HFF-Myc (cell line): ENCODE measurements around the gene CCDC200.

Source experiments
- DNase-seq: peaks from one replicate; pipeline ENCODE4 v3.0.0-alpha.2; 2011; ENCODE audit warnings: low read depth; ENCODE audit errors: extremely low read depth
- H3K4me3 ChIP-seq: replicated peaks from 2 replicates; pipeline ENCODE4 v1.5.1; 2011; ENCODE audit warnings: low read depth, mild to moderate bottlenecking, control low read depth, low read length
- CTCF ChIP-seq: IDR thresholded peaks from 2 replicates; pipeline ENCODE4 v1.5.1; 2012; ENCODE audit warnings: mild to moderate bottlenecking, low read depth, low read length, control low read depth; ENCODE audit errors: missing control alignments

The CCDC200 gene

GRCh38 chr17:43216369-43216761 is 12.1 kb downstream of the CCDC200 start:
- no peak overlapping the region for H3K4me3 ChIP-seq
- TF ChIP-seq CTCF: no peak
- no peak for DNase-seq

GRCh38 chr17:43215341-43215740 is 13.1 kb downstream of the CCDC200 start:
- TF ChIP-seq CTCF: no peak
- DNase-seq: no peak

GRCh38 chr17:43213545-43213944 is 14.9 kb downstream of the CCDC200 start:
- TF ChIP-seq CTCF: no peak
- H3K4me3 ChIP-seq: no peak overlapping the region
- no peak for DNase-seq

More at GRCh38 chr17:43215341-43215740, 13.1 kb downstream of the CCDC200 start:
- H3K4me3 ChIP-seq: no peak overlapping the region

- no peak for DNase-seq
- no peak for TF ChIP-seq CTCF
- peak overlapping the region; percentile 64 for H3K4me3 ChIP-seq
Observed at GRCh38 chr17:43212641-43213490, 15.6 kb downstream of the CCDC200 start.

GRCh38 chr17:43211480-43212402 is 16.7 kb downstream of the CCDC200 start, which contains the start of gene TMEM106A:
Gene TMEM106A (plus strand): TSS chr17:43211875. CDS start chr17:43213042, 1,167 bp downstream.
- H3K4me3 ChIP-seq: peak within 1 kb of the TSS; percentile 64
- TF ChIP-seq CTCF: peak; percentile 21
- DNase-seq: peak; percentile 36

- TF ChIP-seq CTCF: no peak
- H3K4me3 ChIP-seq: peak overlapping the region; percentile 64
- no peak for DNase-seq
Observed at GRCh38 chr17:43211123-43211479, 17.3 kb downstream of the CCDC200 start.
